Rectal smooth muscle tissue (tissue), 1 donor: ENCODE measurements around the gene KANSL1.

Experiments used
- H3K27ac ChIP-seq: one replicate; pipeline ENCODE4 v1.7.0; 2013; ENCODE audit warnings: low read depth, low read length, inconsistent platforms
- H3K27me3 ChIP-seq: one replicate; pipeline ENCODE4 v1.7.0; 2013; ENCODE audit warnings: low read length; ENCODE audit not compliant: control insufficient read depth, insufficient read depth
- H3K36me3 ChIP-seq: one replicate; pipeline ENCODE4 v1.7.0; 2013; ENCODE audit warnings: low read length; ENCODE audit not compliant: control insufficient read depth, insufficient read depth
- H3K4me1 ChIP-seq: one replicate; pipeline ENCODE4 v1.7.0; 2013; ENCODE audit warnings: low read length; ENCODE audit not compliant: control insufficient read depth, insufficient read depth
- H3K4me3 ChIP-seq: one replicate; pipeline ENCODE4 v1.7.0; 2013; ENCODE audit warnings: low read length
- H3K9ac ChIP-seq: one replicate; pipeline ENCODE4 v1.7.0; 2013; ENCODE audit warnings: low read length

The KANSL1 gene

GRCh38 chr17:46139432-46140210 is 53.6 kb downstream of the KANSL1 start:
- Histone ChIP-seq H3K36me3 (no peaks in the 10 kb centered on the region), H3K4me3 (no peak overlapping the region), H3K4me1 (peaks cover 35% of the 10 kb centered on the region), H3K27me3 (no peaks in the 10 kb centered on the region), H3K27ac (no peak overlapping the region), H3K9ac (no peak overlapping the region)

GRCh38 chr17:46138473-46138872 is 54.8 kb downstream of the KANSL1 start:
- Histone ChIP-seq H3K4me3 (no peak overlapping the region), H3K27ac (no peak overlapping the region), H3K4me1 (peaks cover 26% of the 10 kb centered on the region), H3K36me3 (no peaks in the 10 kb centered on the region), H3K27me3 (no peaks in the 10 kb centered on the region), H3K9ac (no peak overlapping the region)

DNA sequence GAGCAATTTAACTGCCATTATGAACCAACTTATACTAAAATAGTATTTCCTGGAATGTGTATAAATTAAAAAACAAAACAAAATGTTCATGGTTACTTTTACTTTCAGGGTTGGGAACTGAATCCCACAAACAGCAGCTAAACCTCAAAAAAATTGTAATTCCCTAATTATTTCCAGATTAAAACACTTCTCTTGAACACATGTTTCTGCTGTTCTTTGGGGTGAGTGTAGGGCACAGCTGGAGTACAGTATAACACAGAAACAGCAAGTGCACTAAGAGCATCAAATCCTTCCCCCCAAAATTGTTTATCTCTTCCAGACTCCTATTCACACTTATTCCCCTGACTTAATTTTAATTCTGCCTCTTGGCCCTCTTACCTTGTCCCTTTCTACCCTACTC is 56.4 kb downstream of the KANSL1 start:
- Histone ChIP-seq H3K27me3 (no peaks in the 10 kb centered on the region), H3K9ac (no peak overlapping the region), H3K27ac (no peak overlapping the region), H3K4me3 (no peak overlapping the region), H3K4me1 (peaks cover 26% of the 10 kb centered on the region), H3K36me3 (no peaks in the 10 kb centered on the region)

- Histone ChIP-seq H3K4me3 (no peak overlapping the region), H3K27ac (no peak overlapping the region), H3K36me3 (no peaks in the 10 kb centered on the region), H3K4me1 (peaks cover 30% of the 10 kb centered on the region), H3K9ac (no peak overlapping the region), H3K27me3 (no peaks in the 10 kb centered on the region)
Measured at GRCh38 chr17:46135879-46136563, 57.2 kb downstream of the KANSL1 start.

- H3K36me3 ChIP-seq, result no peaks in the 10 kb centered on the region
- H3K27me3 ChIP-seq, result no peaks in the 10 kb centered on the region
- H3K4me1 ChIP-seq, result peaks cover 37% of the 10 kb centered on the region
- H3K27ac ChIP-seq, result no peak overlapping the region
- H3K4me3 ChIP-seq, result no peak overlapping the region
- no peak overlapping the region for H3K9ac ChIP-seq
Measured at GRCh38 chr17:46135126-46135812, 58.0 kb downstream of the KANSL1 start.

DNA sequence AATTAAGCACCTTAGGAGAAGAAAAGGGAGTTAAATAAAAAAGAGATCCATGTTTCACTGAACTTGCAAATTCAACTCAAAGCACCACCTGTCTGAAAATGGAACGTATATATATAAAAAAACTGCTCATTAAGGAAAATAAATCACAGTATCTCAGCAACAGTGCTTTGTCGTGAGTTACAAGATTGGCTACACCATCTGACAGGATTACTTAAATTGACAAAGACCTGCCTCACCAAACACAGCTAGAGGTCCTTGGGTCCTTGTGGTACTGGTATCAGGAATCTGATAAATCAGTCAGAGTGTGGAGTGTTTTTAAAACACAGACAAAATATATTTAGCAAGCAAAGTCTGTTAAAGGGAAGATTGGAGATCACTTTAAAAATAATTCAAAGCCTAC is 63.9 kb downstream of the KANSL1 start:
- H3K27ac ChIP-seq, result no peak overlapping the region
- H3K27me3 ChIP-seq, result no peaks in the 10 kb centered on the region
- peaks cover 3% of the 10 kb centered on the region for H3K36me3 ChIP-seq
- no peak overlapping the region for H3K4me3 ChIP-seq
- H3K9ac ChIP-seq, result no peak overlapping the region
- peaks cover 36% of the 10 kb centered on the region for H3K4me1 ChIP-seq

DNA sequence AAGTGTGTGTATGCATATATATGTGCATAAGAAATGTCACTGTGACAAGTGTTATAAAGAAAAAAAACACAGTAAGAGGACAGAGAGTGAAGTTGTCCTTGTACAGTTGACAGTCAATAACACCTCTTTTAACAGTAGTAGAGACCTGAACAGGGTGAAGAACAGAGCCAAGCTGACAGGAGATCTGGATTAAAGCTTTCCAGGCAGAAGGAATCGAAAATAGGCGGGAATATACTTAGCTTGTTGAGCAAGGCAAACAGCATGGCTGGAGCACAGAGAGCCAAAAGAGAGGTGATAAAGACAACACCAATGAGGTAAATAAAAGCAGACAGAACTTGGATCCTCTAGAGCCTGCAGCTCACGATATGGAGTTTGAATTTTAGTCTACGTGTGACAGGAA is 64.8 kb downstream of the KANSL1 start:
- H3K4me1 ChIP-seq, result peaks cover 36% of the 10 kb centered on the region
- H3K4me3 ChIP-seq, result no peak overlapping the region
- peaks cover 5% of the 10 kb centered on the region for H3K36me3 ChIP-seq
- no peak overlapping the region for H3K9ac ChIP-seq
- no peak overlapping the region for H3K27ac ChIP-seq
- H3K27me3 ChIP-seq, result no peaks in the 10 kb centered on the region

- Histone ChIP-seq H3K27me3 (no peaks in the 10 kb centered on the region), H3K36me3 (peaks cover 5% of the 10 kb centered on the region), H3K4me1 (peaks cover 40% of the 10 kb centered on the region), H3K4me3 (no peak overlapping the region), H3K27ac (no peak overlapping the region), H3K9ac (no peak overlapping the region)
Measured at GRCh38 chr17:46127524-46127923, 65.7 kb downstream of the KANSL1 start.

GRCh38 chr17:46126840-46127239 is 66.4 kb downstream of the KANSL1 start:
- Histone ChIP-seq H3K36me3 (peaks cover 5% of the 10 kb centered on the region), H3K27me3 (no peaks in the 10 kb centered on the region), H3K27ac (no peak overlapping the region), H3K4me1 (peaks cover 47% of the 10 kb centered on the region), H3K4me3 (no peak overlapping the region), H3K9ac (no peak overlapping the region)

- Histone ChIP-seq H3K27ac (no peak overlapping the region), H3K4me1 (peaks cover 48% of the 10 kb centered on the region), H3K4me3 (no peak overlapping the region)
Measured at GRCh38 chr17:46125831-46126230, 67.4 kb downstream of the KANSL1 start.

GRCh38 chr17:46124695-46125592 is 68.3 kb downstream of the KANSL1 start:
- Histone ChIP-seq H3K27ac (no peak overlapping the region), H3K9ac (no peak overlapping the region), H3K4me3 (no peak overlapping the region), H3K4me1 (peaks cover 39% of the 10 kb centered on the region), H3K36me3 (peaks cover 5% of the 10 kb centered on the region), H3K27me3 (no peaks in the 10 kb centered on the region)

More at GRCh38 chr17:46125831-46126230, 67.4 kb downstream of the KANSL1 start:
- H3K9ac ChIP-seq, result no peak overlapping the region
- H3K36me3 ChIP-seq, result peaks cover 5% of the 10 kb centered on the region
- H3K27me3 ChIP-seq, result no peaks in the 10 kb centered on the region

GRCh38 chr17:46123607-46124006 is 69.6 kb downstream of the KANSL1 start:
- no peak overlapping the region for H3K27ac ChIP-seq
- H3K4me1 ChIP-seq, result peaks cover 26% of the 10 kb centered on the region
- H3K27me3 ChIP-seq, result no peaks in the 10 kb centered on the region
- peaks cover 5% of the 10 kb centered on the region for H3K36me3 ChIP-seq
- H3K4me3 ChIP-seq, result no peak overlapping the region
- H3K9ac ChIP-seq, result no peak overlapping the region
